HepG2 (cell line): ENCODE data around the gene MYD88. TPM values are rescaled to one million over a fixed set of nuclear protein-coding genes. Genes with fewer than 3 reads are reported as not detected.

Source experiments
- MBD4 ChIP-seq: IDR thresholded peaks from 2 replicates; pipeline ENCODE4 v1.6.1; 2012; ENCODE audit warnings: low read length, inconsistent platforms, borderline replicate concordance
- MIXL1 ChIP-seq: IDR thresholded peaks from 2 replicates; pipeline ENCODE4 v1.6.1; 2016
- MXD4 ChIP-seq: IDR thresholded peaks from 2 replicates; pipeline ENCODE4 v1.6.1; 2016; ENCODE audit warnings: mild to moderate bottlenecking, missing biosample characterization, missing genetic modification reagents
- NFIC ChIP-seq: IDR thresholded peaks from 2 replicates; pipeline ENCODE4 v1.6.1; 2012; ENCODE audit warnings: mild to moderate bottlenecking, low read length, inconsistent platforms
- PAXIP1 ChIP-seq: sonication (generic); formaldehyde crosslinking; conservative IDR thresholded peaks from 2 replicates; pipeline ENCODE4 v1.4.0; 2020; ENCODE audit warnings: mild to moderate bottlenecking, missing genetic modification reagents, moderate library complexity
- RBFOX2 ChIP-seq: fragments of 200-400 bp; formaldehyde crosslinking; IDR thresholded peaks from 2 replicates; pipeline ENCODE4 v1.6.1; 2017; ENCODE audit warnings: low read depth, mild to moderate bottlenecking, low read length
- SNAPC5 ChIP-seq: sonication (generic); formaldehyde crosslinking; IDR thresholded peaks from 2 replicates; pipeline ENCODE4 v1.8.1; 2023; ENCODE audit warnings: mild to moderate bottlenecking, missing genetic modification reagents, borderline replicate concordance
- TOPORS ChIP-seq: sonication (generic); formaldehyde crosslinking; IDR thresholded peaks from 2 replicates; pipeline ENCODE4 v1.8.0; 2023; ENCODE audit warnings: mild to moderate bottlenecking, missing genetic modification reagents
- ZFX ChIP-seq: sonication (generic); formaldehyde crosslinking; IDR thresholded peaks from 2 replicates; pipeline ENCODE4 v1.4.0; 2020; ENCODE audit warnings: mild to moderate bottlenecking, low read depth, missing genetic modification reagents, moderate library complexity
- ZNF326 ChIP-seq: sonication (generic); formaldehyde crosslinking; IDR thresholded peaks from 2 replicates; pipeline ENCODE4 v1.4.0; 2020; ENCODE audit warnings: missing genetic modification reagents, borderline replicate concordance
- ZNF501 ChIP-seq: sonication (generic); formaldehyde crosslinking; IDR thresholded peaks from 2 replicates; pipeline ENCODE4 v1.5.1; 2020; ENCODE audit warnings: mild to moderate bottlenecking, moderate library complexity, missing genetic modification reagents
- polyA plus RNA-seq, 8 experiments: library from polyadenylated mRNA; depleted of rRNA in 3 of 8; stranded (reverse) in 7 of 8; unstranded in 1 of 8; fragments of >200 nt; fragmentation: Illumina TruSeq in 4 of 8; extraction: Trizol in 4 of 8; gene quantifications; 2 replicates each; pipeline versions ENCODE4 v1.2.1 to v1.2.3, GENCODE V29; 2011 to 2016; ENCODE audit warnings: low read depth in 4 of 8, missing spikeins in 1 of 8, mixed read lengths in 1 of 8; ENCODE audit not compliant: insufficient read depth in 1 of 8
- total RNA-seq, 5 experiments: library from RNA; depleted of rRNA; stranded (reverse); fragments of >200 nt; fragmentation: Illumina TruSeq; extraction: Trizol; gene quantifications; 2 replicates each; pipeline ENCODE4 v1.2.3, GENCODE V29; 2016; ENCODE audit warnings: low read depth in 1 of 5
- TF ChIP-seq, protein P1 (sequence below): sonication (generic); formaldehyde crosslinking; IDR thresholded peaks from 2 replicates; pipeline ENCODE4 v1.4.0; 2020; ENCODE audit warnings: mild to moderate bottlenecking, missing genetic modification reagents

MYD88 gene
- total and polyA plus RNA-seq, 2 of the 13 experiments (the other 11 are each of a cell fraction or from before 2014, with no cell fraction given): 7.6 to 32.7 TPM

- TF ChIP-seq ZNF326 (no peak), NFIC (peak; percentile 25; the same call in 1 of the 2 replicates), MBD4 (0 out of 2 replicates have a peak, but pooled peaks have one; percentile 43), RBFOX2 (peak; percentile 52; the same call in 1 of the 2 replicates), SNAPC5 (CRISPR knock-in tag) (peak; percentile 57; the same call in 1 of the 2 replicates), TOPORS (0 out of 2 replicates have a peak, but pooled peaks have one; percentile 18), MXD4 (CRISPR knock-in tag) (0 out of 2 replicates have a peak, but pooled peaks have one; percentile 4), ZNF501 (CRISPR knock-in tag) (peak; percentile 73; the same call in 1 of the 2 replicates), ZFX (CRISPR knock-in tag) (0 out of 2 replicates have a peak, but pooled peaks have one; percentile 1), MIXL1 (no peak), PAXIP1 (CRISPR knock-in tag) (0 out of 2 replicates have a peak, but pooled peaks have one; percentile 8)
- TF ChIP-seq, protein P1, sequence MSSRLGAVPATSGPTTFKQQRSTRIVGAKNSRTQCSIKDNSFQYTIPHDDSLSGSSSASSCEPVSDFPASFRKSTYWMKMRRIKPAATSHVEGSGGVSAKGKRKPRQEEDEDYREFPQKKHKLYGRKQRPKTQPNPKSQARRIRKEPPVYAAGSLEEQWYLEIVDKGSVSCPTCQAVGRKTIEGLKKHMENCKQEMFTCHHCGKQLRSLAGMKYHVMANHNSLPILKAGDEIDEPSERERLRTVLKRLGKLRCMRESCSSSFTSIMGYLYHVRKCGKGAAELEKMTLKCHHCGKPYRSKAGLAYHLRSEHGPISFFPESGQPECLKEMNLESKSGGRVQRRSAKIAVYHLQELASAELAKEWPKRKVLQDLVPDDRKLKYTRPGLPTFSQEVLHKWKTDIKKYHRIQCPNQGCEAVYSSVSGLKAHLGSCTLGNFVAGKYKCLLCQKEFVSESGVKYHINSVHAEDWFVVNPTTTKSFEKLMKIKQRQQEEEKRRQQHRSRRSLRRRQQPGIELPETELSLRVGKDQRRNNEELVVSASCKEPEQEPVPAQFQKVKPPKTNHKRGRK (CRISPR knock-in tag): no peak
These were observed 19.8 kb upstream of the MYD88 start (continued) for GRCh38 chr3:38118421-38119247.
